Chondrocyte (in vitro differentiated cells): Measurements from ENCODE around the gene DPP10. TPM values are rescaled to one million over a fixed set of nuclear protein-coding genes. Genes with fewer than 3 reads are reported as not detected.

Experiments
- DNase-seq: peaks from one replicate; pipeline ENCODE4 v3.0.0; 2021; ENCODE audit warnings: mixed read lengths, low spot score
- H3K27ac Mint-ChIP-seq: one replicate; pipeline ENCODE4 v1.8.0; 2021; ENCODE audit warnings: mild to moderate bottlenecking, moderate library complexity, mixed read lengths; ENCODE audit not compliant: unreplicated experiment
- H3K27me3 Mint-ChIP-seq: 2 replicates; pipeline ENCODE4 v1.8.0; 2021; ENCODE audit warnings: low read depth, mixed read lengths
- H3K36me3 Mint-ChIP-seq: 2 replicates; pipeline ENCODE4 v1.8.0; 2021; ENCODE audit warnings: low read depth, mixed read lengths
- H3K4me1 Mint-ChIP-seq: 2 replicates; pipeline ENCODE4 v1.8.0; 2021; ENCODE audit warnings: low read depth, mild to moderate bottlenecking, mixed read lengths
- H3K4me3 Mint-ChIP-seq: one replicate; pipeline ENCODE4 v1.8.0; 2021; ENCODE audit warnings: mild to moderate bottlenecking, moderate library complexity, mixed read lengths; ENCODE audit not compliant: unreplicated experiment
- H3K9me3 Mint-ChIP-seq: 2 replicates; pipeline ENCODE4 v1.8.0; 2021; ENCODE audit warnings: low read depth, mixed read lengths
- total RNA-seq: library from RNA; stranded (reverse); gene quantifications from 3 replicates; pipeline ENCODE4 v1.2.1, GENCODE V29; 2021
- TF ChIP-seq, protein P1 (sequence below): fragments of 200-600 bp; sonication (generic); IDR thresholded peaks from 2 replicates; pipeline ENCODE4 v1.5.0; 2021; ENCODE audit warnings: antibody characterized with exemption, mild to moderate bottlenecking, moderate library complexity

The DPP10 gene
- total RNA-seq, 1 donor from 2014 or later, result not detected

DNA sequence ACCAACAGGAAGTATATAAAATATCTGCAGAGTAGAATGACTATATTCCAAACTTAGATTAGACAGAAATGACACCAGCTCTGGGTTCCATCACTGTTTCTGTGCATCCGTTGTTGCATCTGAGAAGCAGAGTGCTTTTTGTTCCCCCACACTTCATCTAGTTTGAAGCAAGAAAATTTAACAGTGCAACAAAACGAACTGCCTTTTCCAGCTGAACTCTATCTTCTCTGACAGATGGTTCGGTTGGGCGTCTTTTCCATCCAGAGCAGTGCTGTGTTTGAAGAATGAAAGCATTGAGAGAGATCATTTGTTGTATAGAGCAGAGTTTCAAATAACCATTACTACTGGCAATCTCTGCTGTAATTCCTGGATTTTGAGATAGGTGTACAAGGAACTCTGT lies 757.5 kb downstream of the DPP10 start:
- no peaks in the 10 kb centered on the region for H3K36me3 Mint-ChIP-seq
- H3K4me1 Mint-ChIP-seq, result no peaks in the 10 kb centered on the region
- no peaks in the 10 kb centered on the region for H3K27me3 Mint-ChIP-seq
- no peak overlapping the region for H3K27ac Mint-ChIP-seq
- H3K9me3 Mint-ChIP-seq, result peaks cover 3% of the 10 kb centered on the region
- no peak for DNase-seq
- TF ChIP-seq, protein P1, sequence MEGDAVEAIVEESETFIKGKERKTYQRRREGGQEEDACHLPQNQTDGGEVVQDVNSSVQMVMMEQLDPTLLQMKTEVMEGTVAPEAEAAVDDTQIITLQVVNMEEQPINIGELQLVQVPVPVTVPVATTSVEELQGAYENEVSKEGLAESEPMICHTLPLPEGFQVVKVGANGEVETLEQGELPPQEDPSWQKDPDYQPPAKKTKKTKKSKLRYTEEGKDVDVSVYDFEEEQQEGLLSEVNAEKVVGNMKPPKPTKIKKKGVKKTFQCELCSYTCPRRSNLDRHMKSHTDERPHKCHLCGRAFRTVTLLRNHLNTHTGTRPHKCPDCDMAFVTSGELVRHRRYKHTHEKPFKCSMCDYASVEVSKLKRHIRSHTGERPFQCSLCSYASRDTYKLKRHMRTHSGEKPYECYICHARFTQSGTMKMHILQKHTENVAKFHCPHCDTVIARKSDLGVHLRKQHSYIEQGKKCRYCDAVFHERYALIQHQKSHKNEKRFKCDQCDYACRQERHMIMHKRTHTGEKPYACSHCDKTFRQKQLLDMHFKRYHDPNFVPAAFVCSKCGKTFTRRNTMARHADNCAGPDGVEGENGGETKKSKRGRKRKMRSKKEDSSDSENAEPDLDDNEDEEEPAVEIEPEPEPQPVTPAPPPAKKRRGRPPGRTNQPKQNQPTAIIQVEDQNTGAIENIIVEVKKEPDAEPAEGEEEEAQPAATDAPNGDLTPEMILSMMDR, result no peak
- no peak overlapping the region for H3K4me3 Mint-ChIP-seq

DNA sequence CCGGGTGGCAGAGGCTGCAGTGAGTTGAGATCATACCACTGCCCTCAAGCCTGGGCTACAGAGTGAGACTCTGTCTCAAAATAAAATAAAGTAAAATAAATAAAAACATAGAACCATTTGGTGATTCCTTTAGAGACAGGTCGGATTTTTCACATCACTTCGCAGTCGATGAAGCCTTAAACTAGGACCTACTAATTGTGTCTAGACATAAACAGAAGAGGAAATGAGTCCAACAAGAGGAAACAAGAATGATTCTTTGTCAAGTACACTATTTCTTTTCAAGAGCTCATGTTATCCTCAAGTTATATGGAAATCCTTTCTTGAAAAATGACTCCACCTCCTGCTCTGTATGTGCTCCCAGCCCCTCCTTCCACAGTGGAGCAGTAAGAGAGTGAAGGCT lies 758.9 kb downstream of the DPP10 start:
- TF ChIP-seq, protein P1, result no peak

DNA sequence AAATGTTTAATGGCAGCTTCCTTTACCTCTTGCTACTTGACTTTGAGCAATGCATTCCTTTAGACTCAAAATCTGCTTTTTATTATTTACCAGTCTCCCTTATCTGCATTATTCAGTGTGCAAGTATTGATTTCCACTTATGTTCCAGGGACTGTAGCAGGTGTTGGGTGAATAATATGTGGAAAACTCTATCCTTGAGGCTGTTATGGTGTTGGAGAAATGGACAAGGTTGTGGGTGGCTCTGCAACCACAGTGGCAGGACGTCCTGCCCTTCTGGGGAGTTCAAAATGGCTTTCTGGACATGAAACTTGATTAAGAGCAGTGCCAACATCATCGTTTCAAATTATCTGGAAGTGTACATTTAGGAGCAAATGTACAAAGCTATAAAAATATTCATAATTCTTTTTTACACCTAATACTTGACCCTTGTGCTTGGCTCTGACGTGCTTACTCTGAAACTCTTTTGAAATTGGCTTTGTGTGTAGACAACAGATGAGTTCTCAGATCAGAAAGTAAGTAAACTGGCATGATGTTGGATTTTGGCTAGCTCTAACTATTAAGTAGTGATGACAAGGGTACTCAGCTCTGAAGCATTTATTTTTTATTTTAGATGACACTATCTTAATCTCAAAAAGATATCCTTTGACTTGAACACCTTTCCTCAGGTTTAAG lies 766.2 kb downstream of the DPP10 start:
- Mint-ChIP-seq H3K4me3 (no peak overlapping the region), H3K36me3 (no peaks in the 10 kb centered on the region), H3K27ac (no peak overlapping the region), H3K4me1 (no peaks in the 10 kb centered on the region), H3K9me3 (peaks cover 16% of the 10 kb centered on the region), H3K27me3 (no peaks in the 10 kb centered on the region)
- TF ChIP-seq, protein P1, result no peak
- no peak for DNase-seq

More for the DNA sequence above, 758.9 kb downstream of the DPP10 start:
- H3K36me3 Mint-ChIP-seq, result no peaks in the 10 kb centered on the region
- DNase-seq, result no peak
- H3K4me1 Mint-ChIP-seq, result no peaks in the 10 kb centered on the region
- H3K27me3 Mint-ChIP-seq, result no peaks in the 10 kb centered on the region
- H3K27ac Mint-ChIP-seq, result no peak overlapping the region
- H3K4me3 Mint-ChIP-seq, result no peak overlapping the region
- peaks cover 13% of the 10 kb centered on the region for H3K9me3 Mint-ChIP-seq

DNA sequence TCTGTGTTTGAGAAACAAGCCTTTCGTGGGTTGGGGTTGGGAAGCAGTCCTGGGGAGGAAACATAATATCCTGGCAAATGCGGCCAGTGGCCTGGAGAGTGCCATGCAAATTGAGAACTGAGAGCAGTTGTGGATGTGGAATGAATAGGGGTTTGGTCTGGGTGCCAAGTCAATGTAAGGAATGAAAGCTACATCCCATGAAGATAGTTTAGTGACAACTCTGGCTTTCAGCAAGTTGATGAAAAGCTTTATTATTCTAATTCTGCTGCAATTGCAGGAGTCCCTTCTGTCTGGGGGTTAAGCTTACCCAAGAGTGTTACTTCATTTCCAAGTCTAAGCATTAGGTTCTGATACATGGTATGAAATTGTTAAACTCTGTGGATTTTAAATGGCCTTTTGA lies 771.6 kb downstream of the DPP10 start:
- TF ChIP-seq, protein P1, result no peak
- no peak for DNase-seq
- no peaks in the 10 kb centered on the region for H3K27me3 Mint-ChIP-seq
- H3K36me3 Mint-ChIP-seq, result no peaks in the 10 kb centered on the region
- H3K9me3 Mint-ChIP-seq, result peaks cover 6% of the 10 kb centered on the region
- H3K4me3 Mint-ChIP-seq, result no peak overlapping the region
- H3K4me1 Mint-ChIP-seq, result no peaks in the 10 kb centered on the region
- no peak overlapping the region for H3K27ac Mint-ChIP-seq

DNA sequence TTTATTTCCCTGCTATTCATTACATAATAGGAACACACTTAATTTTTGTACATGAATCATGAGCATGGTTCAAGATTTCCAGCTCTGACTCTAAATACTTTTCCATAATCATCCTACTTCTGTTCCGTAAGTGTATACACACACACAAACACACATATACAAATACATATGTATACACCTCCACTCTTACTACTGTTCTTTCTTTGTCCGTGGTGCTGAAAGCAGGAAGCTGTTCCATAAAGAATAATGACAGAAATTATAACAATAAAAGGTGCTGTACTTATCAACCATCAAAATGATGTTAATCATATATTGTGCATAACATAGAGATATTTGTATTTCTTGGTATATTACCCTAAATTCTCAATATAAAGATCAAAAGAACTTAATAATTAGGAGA lies 776.9 kb downstream of the DPP10 start:
- peaks cover 3% of the 10 kb centered on the region for H3K9me3 Mint-ChIP-seq
- TF ChIP-seq, protein P1, result no peak
- no peak overlapping the region for H3K4me3 Mint-ChIP-seq
- no peaks in the 10 kb centered on the region for H3K27me3 Mint-ChIP-seq
- H3K36me3 Mint-ChIP-seq, result no peaks in the 10 kb centered on the region
- no peak overlapping the region for H3K27ac Mint-ChIP-seq
- no peak for DNase-seq
- H3K4me1 Mint-ChIP-seq, result no peaks in the 10 kb centered on the region
